NCI-H2227 (cell line): ENCODE results near the gene PACSIN2.
A peak's percentile ranks its signal among the peaks of the same experiment; 100 is the strongest.
"Not testable (repeated sequence)": the region's sequence is repeated elsewhere in the genome, so short reads cannot be mapped to it uniquely, and the experiment has no call there.

Source experiments
- DNase-seq: peaks from one replicate; lab custom pipeline; 2025; ENCODE audit not compliant: unreplicated experiment; lab: John Stamatoyannopoulos, UW

PACSIN2 gene

GRCh38 chr22:42966497-42966896 lies 48.5 kb downstream of the PACSIN2 start:
- no peak for DNase-seq

- DNase-seq: peak; percentile 6
Observed at GRCh38 chr22:42964994-42965699, 49.8 kb downstream of the PACSIN2 start.

GRCh38 chr22:42963231-42963595 lies 51.7 kb downstream of the PACSIN2 start:
- DNase-seq: no peak

GRCh38 chr22:42962295-42963230 lies 52.4 kb downstream of the PACSIN2 start:
- no peak for DNase-seq

- DNase-seq: no peak
Observed at GRCh38 chr22:42961810-42962209, 53.1 kb downstream of the PACSIN2 start.

GRCh38 chr22:42961400-42961690 lies 53.6 kb downstream of the PACSIN2 start:
- not testable (repeated sequence) for DNase-seq

- no peak for DNase-seq
Observed at GRCh38 chr22:42960531-42961399, 54.2 kb downstream of the PACSIN2 start.

- DNase-seq: peak; percentile 42
Observed at GRCh38 chr22:42959576-42960509, 55.1 kb downstream of the PACSIN2 start.

- DNase-seq: no peak
Observed at GRCh38 chr22:42958937-42959336, 56.0 kb downstream of the PACSIN2 start.

GRCh38 chr22:42957958-42958357 lies 57.0 kb downstream of the PACSIN2 start:
- DNase-seq: no peak

GRCh38 chr22:42957544-42957943 lies 57.4 kb downstream of the PACSIN2 start:
- no peak for DNase-seq

- DNase-seq: no peak
Observed at GRCh38 chr22:42955848-42956247, 59.1 kb downstream of the PACSIN2 start.

- DNase-seq: no peak
Observed at GRCh38 chr22:42955087-42955635, 59.8 kb downstream of the PACSIN2 start.

GRCh38 chr22:42953751-42954150 lies 61.2 kb downstream of the PACSIN2 start:
- not testable (repeated sequence) for DNase-seq

GRCh38 chr22:42951093-42951710 lies 63.7 kb downstream of the PACSIN2 start:
- no peak for DNase-seq

GRCh38 chr22:42950281-42950680 lies 64.7 kb downstream of the PACSIN2 start:
- no peak for DNase-seq

- DNase-seq: no peak
Observed at GRCh38 chr22:42949159-42949558, 65.8 kb downstream of the PACSIN2 start.

- DNase-seq: no peak
Observed at GRCh38 chr22:42948294-42948693, 66.7 kb downstream of the PACSIN2 start.

- DNase-seq: no peak
Observed at GRCh38 chr22:42947211-42947990, 67.5 kb downstream of the PACSIN2 start.
